GM12874 (cell line): ENCODE data around the gene PACS2.
A peak's percentile ranks its signal among the peaks of the same experiment; 100 is the strongest.

Source experiments
- CTCF ChIP-seq: IDR thresholded peaks from 2 replicates; pipeline ENCODE4 v1.5.1; 2011; ENCODE audit warnings: low read depth, mild to moderate bottlenecking, control low read depth, low read length, moderate library complexity; ENCODE audit not compliant: insufficient read depth

The PACS2 gene

GRCh38 chr14:105283899-105284298, 30.6 kb upstream of the PACS2 start:
- no peak for TF ChIP-seq CTCF

GRCh38 chr14:105285174-105285573, 29.4 kb upstream of the PACS2 start:
- TF ChIP-seq CTCF, result no peak

DNA sequence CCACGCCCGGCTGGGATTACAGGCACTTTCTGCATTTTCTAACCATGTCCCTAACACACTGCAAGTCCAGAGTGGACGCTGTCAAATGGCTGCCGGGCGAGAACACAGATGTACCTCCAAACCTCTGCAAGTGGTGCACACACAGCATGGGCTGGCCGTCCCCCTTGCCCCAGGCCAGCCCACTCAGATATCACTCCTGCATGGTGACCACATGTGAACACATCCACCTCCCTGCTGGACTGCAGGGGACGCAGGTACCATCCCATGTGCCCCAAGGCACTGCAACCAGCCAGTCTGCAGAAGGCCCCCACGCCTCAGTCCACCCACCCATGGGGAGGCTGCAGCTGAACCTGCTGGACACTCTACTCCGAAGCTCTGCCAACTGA, 27.8 kb upstream of the PACS2 start:
- TF ChIP-seq CTCF, result no peak

GRCh38 chr14:105287249-105288102, 27.1 kb upstream of the PACS2 start:
- TF ChIP-seq CTCF, result no peak

DNA sequence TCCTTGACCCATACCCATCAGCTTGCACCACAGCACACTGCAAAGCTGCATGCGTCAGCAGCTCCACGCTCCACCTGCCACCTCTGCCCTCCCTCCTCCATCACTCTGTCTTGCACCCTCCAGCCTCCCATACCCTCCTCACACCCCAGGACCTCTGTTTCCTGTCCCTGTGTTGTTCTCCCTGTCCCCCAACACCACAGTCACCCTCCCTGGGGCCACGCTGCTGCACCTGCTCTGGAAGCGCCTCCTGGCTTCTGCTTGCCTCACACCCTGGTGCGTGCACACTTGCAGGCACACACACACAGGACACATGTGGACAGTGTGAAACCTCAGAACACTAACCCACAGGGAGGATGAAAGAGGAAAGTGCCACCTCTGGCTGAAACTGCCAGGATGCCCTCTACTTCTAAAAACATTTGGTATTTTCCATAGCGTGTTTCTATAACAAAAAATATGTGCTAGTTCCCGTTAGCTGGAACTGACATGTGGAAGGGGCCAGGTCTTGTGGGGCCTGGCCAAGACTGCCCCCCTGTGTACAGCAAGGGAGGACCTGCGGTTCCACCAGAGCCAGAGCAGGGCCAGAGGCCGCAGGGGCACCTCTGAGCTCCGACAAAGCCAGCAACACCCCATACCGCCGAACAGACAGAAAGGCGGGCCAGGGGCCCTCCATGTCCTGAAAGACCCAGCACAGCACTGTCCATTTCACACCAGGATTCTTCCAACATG, 23.8 kb upstream of the PACS2 start:
- TF ChIP-seq CTCF, result peak; percentile 30

- no peak for TF ChIP-seq CTCF
These were observed 21.5 kb upstream of the PACS2 start for GRCh38 chr14:105292826-105293711.

GRCh38 chr14:105294142-105294597, 20.4 kb upstream of the PACS2 start:
- TF ChIP-seq CTCF, result no peak
